ENCODE results near the gene SPRED3. TPM values are rescaled to one million over a fixed set of nuclear protein-coding genes. Genes with fewer than 3 reads are reported as not detected.

SPRED3 gene
- total and polyA plus RNA-seq, 9 of the 15 experiments (the other 6 are each of a cell fraction or from before 2014, with no cell fraction given) = 0.05 to 1.3 (median 0.36) TPM

DNA sequence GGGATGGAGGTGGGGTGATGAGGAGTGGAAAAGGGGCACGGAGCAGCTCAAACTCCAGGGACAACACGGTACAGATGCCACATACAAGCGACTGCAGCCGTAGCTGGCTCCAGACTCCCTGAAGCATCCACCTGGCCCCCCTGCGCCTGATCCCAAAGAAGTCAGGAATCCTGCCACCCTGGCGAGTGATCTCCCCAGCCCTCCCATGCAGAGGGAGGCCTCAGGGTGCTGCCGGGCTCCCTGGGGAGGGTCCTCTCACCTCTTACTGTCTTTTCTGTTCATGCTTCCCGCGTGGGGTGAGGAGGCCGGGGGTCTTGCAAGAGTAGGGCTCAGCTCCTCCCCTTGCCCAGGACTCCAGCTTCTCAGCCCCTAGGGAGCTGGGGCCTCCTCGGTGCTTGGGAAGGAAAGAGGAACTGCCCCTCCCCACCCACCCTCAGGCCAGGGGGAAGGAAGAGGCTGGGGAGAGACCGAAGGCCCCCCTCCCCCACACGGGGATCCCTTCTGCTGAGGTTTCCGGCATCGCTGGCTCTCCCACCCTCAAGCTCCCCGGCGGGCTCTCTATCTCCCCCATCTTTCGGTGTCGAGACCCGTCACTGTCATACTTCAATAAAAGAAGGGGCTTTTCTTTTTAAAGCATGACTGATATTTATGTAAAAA, 37.4 kb downstream of the SPRED3 start, which contains the start of gene RASGRP4 (continued):
- TF ChIP-seq ZBTB40 (IDR thresholded peaks at IDR 0.05) (peak; percentile 40; the same call in 1 of the 2 replicates), ZBTB40 (CRISPR knock-in tag; IDR thresholded peaks at IDR 0.05) (no peak), CEBPB (tag; IDR thresholded peaks at IDR 0.05) (no peak), CSDE1 (IDR thresholded peaks at IDR 0.05) (no peak), ZKSCAN8 (CRISPR knock-in tag; IDR thresholded peaks at IDR 0.05) (no peak), RBFOX2 (IDR thresholded peaks at IDR 0.05; ENCODE audit: low read depth, low read length) (peak; percentile 62), CREB1 (IDR thresholded peaks at IDR 0.05) (no peak), CREB1 (CRISPR knock-in tag; IDR thresholded peaks at IDR 0.05) (no peak), ZNF398 (CRISPR knock-in tag; IDR thresholded peaks at IDR 0.05) (no peak), FOXA1 (IDR thresholded peaks at IDR 0.05; ENCODE audit: borderline replicate concordance) (no peak), ZKSCAN1 (IDR thresholded peaks at IDR 0.05; ENCODE audit: low read depth, low read length) (no peak), ARID3A (IDR thresholded peaks at IDR 0.05; ENCODE audit: borderline replicate concordance, low read depth, low read length) (no peak), GTF2F1 (IDR thresholded peaks at IDR 0.05; ENCODE audit: low read depth, low read length) (no peak), ELF2 (CRISPR knock-in tag; IDR thresholded peaks at IDR 0.05) (no peak)
